ENCODE results near the gene MYLK3. TPM values are rescaled to one million over a fixed set of nuclear protein-coding genes. Genes with fewer than 3 reads are reported as not detected.

The MYLK3 gene
- total RNA-seq, result under 0.01 and 0.29 TPM in 2 replicates

DNA sequence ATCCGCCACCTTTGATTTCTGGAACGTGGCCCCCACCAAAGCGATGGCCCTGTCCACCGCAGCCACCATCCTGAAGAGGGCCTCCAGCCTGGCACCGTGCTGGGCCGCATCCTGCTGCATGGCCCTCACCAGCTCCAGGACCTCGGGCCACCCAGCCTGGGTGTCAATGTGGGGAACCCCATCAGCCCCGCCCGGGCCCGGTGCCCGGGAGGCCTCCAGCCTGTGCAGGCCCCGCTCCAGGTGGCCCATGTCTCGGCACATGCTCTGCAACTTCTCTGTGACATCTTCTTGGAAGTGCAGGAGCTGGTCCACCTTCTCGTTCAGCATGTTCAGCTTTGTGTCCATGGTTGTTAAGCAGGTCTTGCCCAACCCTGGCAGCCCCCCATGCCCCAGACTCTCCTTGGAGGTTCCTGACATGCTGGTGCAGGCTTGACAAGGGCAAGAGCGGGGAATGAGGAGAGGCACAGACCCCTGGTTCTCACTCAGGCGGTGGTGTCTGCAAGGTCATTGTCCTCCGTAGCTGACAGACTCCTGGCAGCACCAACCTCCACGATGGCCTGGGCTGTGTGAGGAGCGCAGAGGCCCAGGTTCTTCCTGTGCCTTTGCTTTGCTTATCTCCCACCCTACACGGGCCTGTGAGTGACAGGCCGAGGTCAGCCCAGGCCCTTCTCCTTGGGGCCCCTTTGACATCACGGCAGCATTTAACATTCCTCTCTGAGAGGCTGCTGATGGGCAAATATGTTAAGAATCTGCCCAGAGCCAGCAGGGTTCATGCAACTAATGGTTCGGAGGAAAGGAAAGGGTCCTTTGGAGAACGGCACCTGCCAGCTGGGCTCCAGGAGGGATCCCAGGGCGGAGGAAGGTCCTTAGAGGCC lies at the start of gene MYLK3:
MYLK3 (minus strand) TSS at position 568 of the 875 bp plus-strand sequence; CDS start at position 417, 151 bp downstream.
- H3K27me3 ChIP-seq (ENCODE audit: insufficient read depth, low read length), result no peaks in the 10 kb centered on the region
- H4K20me1 ChIP-seq (ENCODE audit: insufficient read depth, low read length), result no peaks in the 10 kb centered on the region
- no peak within 1 kb of the TSS for H3K4me2 ChIP-seq (ENCODE audit: insufficient read depth, low read length)
- no peak within 1 kb of the TSS for H2AFZ ChIP-seq (ENCODE audit: low read length)
- H3K4me1 ChIP-seq (ENCODE audit: insufficient read depth, low read length), result no peaks in the 10 kb centered on the region
- no peak for DNase-seq (ENCODE audit: insufficient read length, low spot score, missing footprints)
- TF ChIP-seq, protein P1, sequence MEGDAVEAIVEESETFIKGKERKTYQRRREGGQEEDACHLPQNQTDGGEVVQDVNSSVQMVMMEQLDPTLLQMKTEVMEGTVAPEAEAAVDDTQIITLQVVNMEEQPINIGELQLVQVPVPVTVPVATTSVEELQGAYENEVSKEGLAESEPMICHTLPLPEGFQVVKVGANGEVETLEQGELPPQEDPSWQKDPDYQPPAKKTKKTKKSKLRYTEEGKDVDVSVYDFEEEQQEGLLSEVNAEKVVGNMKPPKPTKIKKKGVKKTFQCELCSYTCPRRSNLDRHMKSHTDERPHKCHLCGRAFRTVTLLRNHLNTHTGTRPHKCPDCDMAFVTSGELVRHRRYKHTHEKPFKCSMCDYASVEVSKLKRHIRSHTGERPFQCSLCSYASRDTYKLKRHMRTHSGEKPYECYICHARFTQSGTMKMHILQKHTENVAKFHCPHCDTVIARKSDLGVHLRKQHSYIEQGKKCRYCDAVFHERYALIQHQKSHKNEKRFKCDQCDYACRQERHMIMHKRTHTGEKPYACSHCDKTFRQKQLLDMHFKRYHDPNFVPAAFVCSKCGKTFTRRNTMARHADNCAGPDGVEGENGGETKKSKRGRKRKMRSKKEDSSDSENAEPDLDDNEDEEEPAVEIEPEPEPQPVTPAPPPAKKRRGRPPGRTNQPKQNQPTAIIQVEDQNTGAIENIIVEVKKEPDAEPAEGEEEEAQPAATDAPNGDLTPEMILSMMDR (IDR thresholded peaks at IDR 0.05; ENCODE audit: extremely low read depth, low read depth, low read length), result no peak
- H3K9me3 ChIP-seq (ENCODE audit: low read depth, low read length), result no peaks in the 10 kb centered on the region
- H3K27ac ChIP-seq (ENCODE audit: low read depth, low read length), result no peak within 1 kb of the TSS
- H3K36me3 ChIP-seq (ENCODE audit: insufficient read depth, low read length), result no peaks in the 10 kb centered on the region
- no peak within 1 kb of the TSS for H3K4me3 ChIP-seq (ENCODE audit: insufficient read depth, low read length)
- no peaks in the 10 kb centered on the region for H3K79me2 ChIP-seq (ENCODE audit: insufficient read depth, low read length)

DNA sequence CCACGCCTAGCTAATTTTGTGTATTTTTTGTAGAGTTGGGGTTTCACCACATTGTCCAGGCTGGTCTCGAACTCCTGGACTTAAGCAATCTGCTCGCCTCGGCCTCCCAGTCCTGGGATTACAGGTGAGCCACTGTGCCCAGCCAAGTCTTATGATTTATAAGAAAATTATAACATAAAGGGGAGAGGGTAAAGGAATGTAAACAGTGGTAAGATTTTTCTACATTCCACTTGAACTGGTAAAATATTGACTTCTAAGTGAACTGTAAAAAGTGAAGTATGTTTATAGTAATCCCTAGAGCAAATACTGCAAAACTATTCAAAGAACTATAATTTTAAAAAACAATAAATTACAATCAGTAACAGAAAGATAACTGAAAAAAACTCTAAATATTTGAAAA lies 49.4 kb upstream of the MYLK3 start:
- Histone ChIP-seq H4K20me1 (ENCODE audit: insufficient read depth, low read length) (no peaks in the 10 kb centered on the region), H3K9me3 (ENCODE audit: low read depth, low read length) (no peaks in the 10 kb centered on the region), H3K79me2 (ENCODE audit: insufficient read depth, low read length) (no peaks in the 10 kb centered on the region), H3K4me3 (ENCODE audit: insufficient read depth, low read length) (no peak overlapping the region), H3K27ac (ENCODE audit: low read depth, low read length) (no peak overlapping the region), H3K4me2 (ENCODE audit: insufficient read depth, low read length) (no peak overlapping the region), H3K4me1 (ENCODE audit: insufficient read depth, low read length) (no peaks in the 10 kb centered on the region), H3K27me3 (ENCODE audit: insufficient read depth, low read length) (no peaks in the 10 kb centered on the region), H2AFZ (ENCODE audit: low read length) (no peak overlapping the region), H3K36me3 (ENCODE audit: insufficient read depth, low read length) (no peaks in the 10 kb centered on the region)
- no peak for DNase-seq (ENCODE audit: insufficient read length, low spot score, missing footprints)
- TF ChIP-seq, protein P1 (IDR thresholded peaks at IDR 0.05; ENCODE audit: extremely low read depth, low read depth, low read length), result no peak

DNA sequence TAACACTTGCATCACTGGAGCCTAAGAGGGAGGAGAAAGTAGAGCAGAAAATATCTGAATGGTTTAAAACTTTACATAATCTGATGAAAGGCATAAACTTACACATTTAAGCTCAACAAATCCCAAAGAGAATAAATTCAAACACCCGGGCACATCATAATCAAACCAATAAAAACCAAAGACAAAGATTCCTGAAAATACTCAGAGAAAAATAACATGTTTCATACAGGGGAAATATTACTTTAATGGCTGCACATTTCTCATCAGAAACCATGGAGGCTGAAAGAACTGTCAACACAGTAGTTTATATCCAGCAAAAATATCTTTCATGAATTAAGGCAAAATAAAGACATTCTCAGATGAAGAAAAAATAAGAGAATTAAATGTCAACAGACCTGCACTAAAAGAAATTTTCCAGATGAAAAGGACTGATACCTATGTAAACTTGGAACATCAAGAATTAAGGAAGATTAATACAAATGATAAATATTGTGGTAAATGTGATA lies 48.7 kb upstream of the MYLK3 start:
- H3K27ac ChIP-seq (ENCODE audit: low read depth, low read length), result no peak overlapping the region
- no peak for DNase-seq (ENCODE audit: insufficient read length, low spot score, missing footprints)
- no peak overlapping the region for H3K4me2 ChIP-seq (ENCODE audit: insufficient read depth, low read length)
- no peaks in the 10 kb centered on the region for H3K27me3 ChIP-seq (ENCODE audit: insufficient read depth, low read length)
- no peaks in the 10 kb centered on the region for H3K79me2 ChIP-seq (ENCODE audit: insufficient read depth, low read length)
- H2AFZ ChIP-seq (ENCODE audit: low read length), result no peak overlapping the region
- no peaks in the 10 kb centered on the region for H4K20me1 ChIP-seq (ENCODE audit: insufficient read depth, low read length)
- TF ChIP-seq, protein P1 (IDR thresholded peaks at IDR 0.05; ENCODE audit: extremely low read depth, low read depth, low read length), result no peak
- no peaks in the 10 kb centered on the region for H3K4me1 ChIP-seq (ENCODE audit: insufficient read depth, low read length)
- no peak overlapping the region for H3K4me3 ChIP-seq (ENCODE audit: insufficient read depth, low read length)
- H3K9me3 ChIP-seq (ENCODE audit: low read depth, low read length), result no peaks in the 10 kb centered on the region
- H3K36me3 ChIP-seq (ENCODE audit: insufficient read depth, low read length), result no peaks in the 10 kb centered on the region

DNA sequence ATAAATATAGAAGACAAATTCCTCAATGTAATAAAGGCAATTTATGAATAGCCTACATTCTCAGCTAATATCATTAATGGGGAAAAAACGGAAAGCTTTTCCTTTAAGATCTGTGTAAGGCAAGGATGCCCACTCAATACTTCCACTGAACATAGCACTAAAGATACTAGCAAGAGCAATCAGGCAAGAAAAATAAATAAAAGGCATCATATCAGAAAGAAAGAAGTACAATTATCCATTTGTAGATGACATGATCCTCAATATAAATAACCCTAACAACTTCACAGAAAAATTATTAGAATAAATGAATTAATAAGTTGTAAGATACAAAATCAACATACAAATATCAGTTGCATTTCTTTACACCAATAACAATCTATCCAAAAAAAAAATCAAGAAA lies 45.7 kb upstream of the MYLK3 start:
- H3K27me3 ChIP-seq (ENCODE audit: insufficient read depth, low read length), result no peaks in the 10 kb centered on the region
- H3K9me3 ChIP-seq (ENCODE audit: low read depth, low read length), result no peaks in the 10 kb centered on the region
- H3K4me3 ChIP-seq (ENCODE audit: insufficient read depth, low read length), result no peak overlapping the region
- no peak overlapping the region for H3K27ac ChIP-seq (ENCODE audit: low read depth, low read length)
- no peaks in the 10 kb centered on the region for H4K20me1 ChIP-seq (ENCODE audit: insufficient read depth, low read length)
- peaks cover 3% of the 10 kb centered on the region for H3K4me1 ChIP-seq (ENCODE audit: insufficient read depth, low read length)
- DNase-seq (ENCODE audit: insufficient read length, low spot score, missing footprints), result no peak
- H3K36me3 ChIP-seq (ENCODE audit: insufficient read depth, low read length), result no peaks in the 10 kb centered on the region
- H3K79me2 ChIP-seq (ENCODE audit: insufficient read depth, low read length), result no peaks in the 10 kb centered on the region
- no peak overlapping the region for H3K4me2 ChIP-seq (ENCODE audit: insufficient read depth, low read length)
- no peak overlapping the region for H2AFZ ChIP-seq (ENCODE audit: low read length)
- TF ChIP-seq, protein P1 (IDR thresholded peaks at IDR 0.05; ENCODE audit: extremely low read depth, low read depth, low read length), result no peak
